Endodermal cell (in vitro differentiated cells): Measurements from ENCODE around the gene MCF2L2. TPM values are rescaled to one million over a fixed set of nuclear protein-coding genes. Genes with fewer than 3 reads are reported as not detected.

Experiments
- DNase-seq: peaks from one replicate; pipeline ENCODE4 v3.0.0-alpha.2; 2017
- H3K27ac ChIP-seq: 2 replicates; pipeline ENCODE4 v1.5.1; 2013; ENCODE audit warnings: mild to moderate bottlenecking, low read depth, low read length, moderate library complexity
- H3K27me3 ChIP-seq: 2 replicates; pipeline ENCODE4 v1.6.1; 2013; ENCODE audit warnings: mild to moderate bottlenecking, low read length, moderate library complexity; ENCODE audit not compliant: insufficient read depth, control insufficient read depth, poor library complexity, severe bottlenecking
- H3K36me3 ChIP-seq: 2 replicates; pipeline ENCODE4 v1.7.0; 2013; ENCODE audit warnings: mild to moderate bottlenecking, low read length, moderate library complexity; ENCODE audit not compliant: control insufficient read depth, insufficient read depth
- H3K4me1 ChIP-seq: one replicate; pipeline ENCODE4 v1.7.0; 2013; ENCODE audit warnings: low read length; ENCODE audit not compliant: control insufficient read depth, insufficient read depth
- H3K4me3 ChIP-seq: 2 replicates; pipeline ENCODE4 v1.5.1; 2013; ENCODE audit warnings: mild to moderate bottlenecking, low read length, moderate library complexity
- H3K9ac ChIP-seq: 2 replicates; pipeline ENCODE4 v1.6.1; 2013; ENCODE audit warnings: mild to moderate bottlenecking, low read length, moderate library complexity; ENCODE audit not compliant: poor library complexity, severe bottlenecking; ENCODE audit errors: extremely low read depth
- H3K9me3 ChIP-seq: 2 replicates; pipeline ENCODE4 v1.6.1; 2013; ENCODE audit warnings: mild to moderate bottlenecking, low read length, moderate library complexity; ENCODE audit not compliant: control insufficient read depth
- H3K27ac Mint-ChIP-seq: 2 replicates; pipeline ENCODE4 v1.8.0; 2020; ENCODE audit warnings: mixed read lengths
- H3K27me3 Mint-ChIP-seq: 2 replicates; pipeline ENCODE4 v1.8.0; 2021; ENCODE audit warnings: mild to moderate bottlenecking, mixed read lengths; ENCODE audit not compliant: insufficient read depth
- H3K36me3 Mint-ChIP-seq: 2 replicates; pipeline ENCODE4 v1.8.0; 2020; ENCODE audit warnings: low read depth, mixed read lengths
- H3K4me1 Mint-ChIP-seq: 2 replicates; pipeline ENCODE4 v1.8.0; 2020; ENCODE audit warnings: mixed read lengths
- H3K4me3 Mint-ChIP-seq: 2 replicates; pipeline ENCODE4 v1.8.0; 2020; ENCODE audit warnings: mild to moderate bottlenecking, moderate library complexity, mixed read lengths
- H3K9me3 Mint-ChIP-seq: 2 replicates; pipeline ENCODE4 v1.8.0; 2020; ENCODE audit warnings: mild to moderate bottlenecking, mixed read lengths
- WGBS, 2 experiments: methylation state at CpG; one replicate each; pipeline versions ENCODE4 v1.1.5 to v1.1.7; 2013; ENCODE audit warnings: missing lambda C conversion rate in 2 of 2, mixed read lengths in 1 of 2; ENCODE audit not compliant: insufficient coverage in 1 of 2, insufficient read length in 1 of 2; 5-methylcytosine and 5-hydroxymethylcytosine counted together
- total RNA-seq, 2 donors: library from RNA; stranded (reverse); fragmentation: NEBNext Ultra II Directional in 1 of 2; extraction: Animal tissue kit (Norgen Biotek cat#: 25700) in 1 of 2; gene quantifications; 2 replicates in 1 of 2; 3 replicates in 1 of 2; pipeline ENCODE4 v1.2.1, GENCODE V29; 2021
- TF ChIP-seq, protein P1 (sequence below): fragments of 200-600 bp; sonication (generic); conservative IDR thresholded peaks from 2 replicates; pipeline ENCODE4 v1.5.0; 2021; ENCODE audit warnings: antibody characterized with exemption, mild to moderate bottlenecking

MCF2L2 gene
- total RNA-seq, 2 donors from 2014 or later, result 72.6 to 86.5 TPM

GRCh38 chr3:183151821-183152351, 276.5 kb downstream of the MCF2L2 start:
- Histone ChIP-seq H3K4me3 (no peak overlapping the region), H3K9ac (no peak overlapping the region), H3K27me3 (no peaks in the 10 kb centered on the region), H3K9me3 (no peaks in the 10 kb centered on the region), H3K36me3 (no peaks in the 10 kb centered on the region), H3K27ac (no peak overlapping the region), H3K4me1 (peaks cover 3% of the 10 kb centered on the region)
- Mint-ChIP-seq H3K9me3 (no peaks in the 10 kb centered on the region), H3K27me3 (no peaks in the 10 kb centered on the region), H3K36me3 (no peaks in the 10 kb centered on the region), H3K27ac (no peak overlapping the region), H3K4me3 (no peak overlapping the region), H3K4me1 (no peaks in the 10 kb centered on the region)
- TF ChIP-seq, protein P1, sequence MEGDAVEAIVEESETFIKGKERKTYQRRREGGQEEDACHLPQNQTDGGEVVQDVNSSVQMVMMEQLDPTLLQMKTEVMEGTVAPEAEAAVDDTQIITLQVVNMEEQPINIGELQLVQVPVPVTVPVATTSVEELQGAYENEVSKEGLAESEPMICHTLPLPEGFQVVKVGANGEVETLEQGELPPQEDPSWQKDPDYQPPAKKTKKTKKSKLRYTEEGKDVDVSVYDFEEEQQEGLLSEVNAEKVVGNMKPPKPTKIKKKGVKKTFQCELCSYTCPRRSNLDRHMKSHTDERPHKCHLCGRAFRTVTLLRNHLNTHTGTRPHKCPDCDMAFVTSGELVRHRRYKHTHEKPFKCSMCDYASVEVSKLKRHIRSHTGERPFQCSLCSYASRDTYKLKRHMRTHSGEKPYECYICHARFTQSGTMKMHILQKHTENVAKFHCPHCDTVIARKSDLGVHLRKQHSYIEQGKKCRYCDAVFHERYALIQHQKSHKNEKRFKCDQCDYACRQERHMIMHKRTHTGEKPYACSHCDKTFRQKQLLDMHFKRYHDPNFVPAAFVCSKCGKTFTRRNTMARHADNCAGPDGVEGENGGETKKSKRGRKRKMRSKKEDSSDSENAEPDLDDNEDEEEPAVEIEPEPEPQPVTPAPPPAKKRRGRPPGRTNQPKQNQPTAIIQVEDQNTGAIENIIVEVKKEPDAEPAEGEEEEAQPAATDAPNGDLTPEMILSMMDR, result no peak
- WGBS, 2 experiments, result 79 to 83% methylated on average over 2 to 6 of the region's 6 CpGs
- DNase-seq, result no peak

- Histone ChIP-seq H3K4me1 (peaks cover 3% of the 10 kb centered on the region), H3K36me3 (no peaks in the 10 kb centered on the region), H3K27ac (no peak overlapping the region), H3K9me3 (no peaks in the 10 kb centered on the region), H3K9ac (no peak overlapping the region), H3K4me3 (no peak overlapping the region), H3K27me3 (no peaks in the 10 kb centered on the region)
- Mint-ChIP-seq H3K9me3 (no peaks in the 10 kb centered on the region), H3K4me3 (no peak overlapping the region), H3K27ac (no peak overlapping the region), H3K27me3 (no peaks in the 10 kb centered on the region), H3K36me3 (no peaks in the 10 kb centered on the region), H3K4me1 (no peaks in the 10 kb centered on the region)
- TF ChIP-seq, protein P1, result no peak
- no peak for DNase-seq
- 94% methylated on average over 3 of the region's 3 CpGs; no CpG with 5 or more reads in 1 of the 2 experiments for WGBS, 2 experiments
These were observed 277.3 kb downstream of the MCF2L2 start for GRCh38 chr3:183151086-183151485.

DNA sequence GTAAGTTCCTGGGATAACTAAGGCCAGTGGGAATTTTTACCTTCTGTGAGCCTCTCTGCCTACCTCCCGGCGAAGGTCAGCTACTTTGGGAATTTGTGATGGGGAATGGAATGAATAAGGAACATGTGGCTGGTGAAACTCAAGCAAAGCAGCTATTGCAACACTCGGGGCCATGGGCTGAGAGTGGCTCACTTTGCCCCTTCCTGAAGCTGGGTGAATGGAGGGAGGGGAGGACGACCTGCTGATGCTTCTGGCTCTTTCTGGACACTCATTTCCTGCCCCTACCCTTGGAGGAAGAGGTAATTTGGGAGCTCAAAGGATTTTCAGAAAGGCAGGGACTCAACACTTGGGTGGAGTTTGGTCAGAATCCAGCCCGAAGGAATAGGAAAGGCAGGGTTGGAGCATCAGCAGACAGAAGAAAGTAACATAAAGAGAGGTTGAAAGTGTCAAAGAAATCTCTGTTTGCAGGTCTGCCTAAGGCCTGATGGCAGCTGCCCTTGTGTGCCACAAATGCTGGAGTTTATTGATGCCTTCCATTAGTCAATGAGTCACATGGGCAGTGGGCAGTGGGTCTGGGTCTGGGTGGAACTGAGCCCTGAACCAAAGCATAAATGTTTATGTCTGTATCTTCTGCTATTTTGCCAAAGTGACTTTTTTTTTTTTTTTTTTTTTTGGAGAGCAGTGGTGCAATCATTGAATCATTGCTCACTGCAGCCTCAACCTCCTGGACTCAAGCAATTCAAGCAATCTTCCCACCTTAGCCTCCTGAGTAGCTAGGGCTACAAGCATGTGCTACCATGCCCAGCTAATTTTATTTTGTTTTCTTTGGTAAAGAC, 278.3 kb downstream of the MCF2L2 start:
- H3K9ac ChIP-seq, result no peak overlapping the region
- no peak overlapping the region for H3K27ac Mint-ChIP-seq
- peaks cover 3% of the 10 kb centered on the region for H3K4me1 ChIP-seq
- H3K9me3 Mint-ChIP-seq, result no peaks in the 10 kb centered on the region
- no peaks in the 10 kb centered on the region for H3K36me3 ChIP-seq
- DNase-seq, result no peak
- no peak overlapping the region for H3K4me3 ChIP-seq
- no peaks in the 10 kb centered on the region for H3K27me3 ChIP-seq
- no peak overlapping the region for H3K4me3 Mint-ChIP-seq
- H3K27me3 Mint-ChIP-seq, result no peaks in the 10 kb centered on the region
- TF ChIP-seq, protein P1, result no peak
- no peak overlapping the region for H3K27ac ChIP-seq
- H3K4me1 Mint-ChIP-seq, result no peaks in the 10 kb centered on the region
- 71 to 100% methylated on average over 1 to 5 of the region's 5 CpGs for WGBS, 2 experiments
- no peaks in the 10 kb centered on the region for H3K9me3 ChIP-seq
- H3K36me3 Mint-ChIP-seq, result no peaks in the 10 kb centered on the region
